Measurements from ENCODE around the gene CCDC185.

The CCDC185 gene

DNA sequence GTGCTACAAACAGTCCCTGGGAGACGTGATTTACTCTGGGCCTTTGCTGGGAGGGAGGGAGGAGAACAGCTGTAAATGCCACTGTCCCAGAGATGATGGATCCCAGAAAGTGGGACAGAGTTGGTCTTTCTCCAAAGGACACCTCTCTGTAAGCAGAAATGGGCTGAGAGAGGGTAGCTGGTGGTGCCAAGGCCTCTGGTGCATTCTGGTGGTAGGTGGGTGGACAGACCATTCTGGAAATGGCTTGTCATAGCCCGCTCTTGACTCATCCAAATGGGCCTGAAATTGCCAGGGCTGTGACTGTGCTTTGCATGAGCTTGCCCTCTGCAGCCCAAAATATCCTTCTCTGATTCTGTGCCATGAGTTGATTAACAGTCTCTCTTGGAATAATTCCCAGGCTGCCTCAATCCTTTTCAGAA lies 36.1 kb downstream of the CCDC185 start:
- no peak for DNase-seq (ENCODE audit: extremely low read depth in 1 of 2, low read depth in 1 of 2)

DNA sequence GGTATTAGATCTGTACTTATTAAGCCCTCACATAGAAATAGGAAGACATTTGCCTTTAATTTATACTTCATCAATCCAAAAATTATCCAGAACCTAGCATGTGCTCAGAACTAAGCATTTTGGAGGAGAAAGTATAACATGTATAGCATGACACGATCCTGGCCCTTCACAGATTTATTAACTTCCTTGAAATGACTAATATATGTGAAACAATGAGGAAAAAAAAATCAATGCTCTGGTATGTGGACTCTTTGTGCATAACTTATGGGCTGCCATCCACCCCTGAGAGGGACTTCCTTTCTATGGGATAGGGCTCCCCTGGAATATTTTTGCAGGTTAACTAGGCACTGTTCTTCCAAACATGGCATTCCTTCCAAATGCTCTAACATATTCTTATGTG lies 36.6 kb downstream of the CCDC185 start:
- DNase-seq (ENCODE audit: extremely low read depth in 1 of 2, low read depth in 1 of 2) = no peak

DNA sequence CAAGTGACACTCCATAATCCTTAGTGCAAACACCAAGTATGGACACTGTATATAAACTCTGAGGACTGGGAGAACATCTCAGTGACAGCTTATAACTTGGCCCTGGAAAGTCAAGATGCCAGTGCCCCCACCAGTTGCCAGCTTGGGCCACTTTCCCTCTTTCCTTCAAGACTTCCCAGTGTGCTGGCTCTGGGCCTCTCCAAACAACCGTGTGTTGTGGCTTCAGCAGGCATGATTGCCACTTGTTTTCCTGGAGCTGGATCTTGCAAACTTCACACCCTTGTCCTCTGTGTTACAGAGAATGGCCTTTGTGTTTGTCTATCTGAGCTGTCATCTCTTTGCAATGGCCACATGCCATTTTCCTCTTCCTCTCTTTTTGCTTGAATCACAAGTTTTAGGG lies 37.0 kb downstream of the CCDC185 start:
- DNase-seq (ENCODE audit: extremely low read depth in 1 of 2, low read depth in 1 of 2) = no peak

DNA sequence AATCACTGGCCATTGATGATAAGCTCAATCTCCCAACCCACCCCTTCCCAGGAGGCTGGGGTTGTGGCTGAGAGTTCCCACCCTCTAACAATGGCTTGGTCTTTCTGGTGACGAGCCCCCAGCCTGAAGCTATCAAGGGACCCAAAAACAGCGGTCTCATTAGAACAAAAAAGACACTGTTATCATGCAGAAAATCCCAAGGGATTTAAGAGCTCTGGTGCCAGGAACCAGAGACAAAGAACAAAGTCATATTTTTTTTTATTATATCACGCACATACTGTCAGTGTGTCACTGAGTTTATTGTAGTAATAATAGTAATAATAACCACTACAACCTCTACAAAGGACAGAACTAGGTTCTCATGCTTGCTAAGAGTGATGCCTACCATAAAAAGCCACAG lies 43.9 kb downstream of the CCDC185 start:
- no peak for DNase-seq (ENCODE audit: extremely low read depth in 1 of 2, low read depth in 1 of 2)

DNA sequence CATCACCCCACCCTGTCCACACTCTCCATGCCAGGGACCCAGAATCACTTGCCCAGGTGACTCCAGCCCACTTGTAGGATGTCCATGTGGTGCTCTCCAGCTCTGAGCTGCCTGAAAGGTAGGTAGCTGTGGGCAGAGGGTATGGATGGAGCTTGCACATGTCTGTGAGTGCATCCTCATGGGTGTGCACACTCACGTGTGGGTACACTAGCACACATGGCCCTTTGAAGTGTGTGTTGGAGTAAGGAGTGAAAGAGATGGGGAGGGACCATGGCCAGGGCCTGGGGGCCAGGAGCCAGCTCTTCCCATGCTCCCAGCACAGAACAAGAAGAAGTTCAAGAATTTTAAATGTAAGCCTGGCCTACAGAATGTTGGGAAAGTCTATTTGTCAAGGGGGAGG lies 50.2 kb downstream of the CCDC185 start:
- no peak for DNase-seq (ENCODE audit: extremely low read depth in 1 of 2, low read depth in 1 of 2)

DNA sequence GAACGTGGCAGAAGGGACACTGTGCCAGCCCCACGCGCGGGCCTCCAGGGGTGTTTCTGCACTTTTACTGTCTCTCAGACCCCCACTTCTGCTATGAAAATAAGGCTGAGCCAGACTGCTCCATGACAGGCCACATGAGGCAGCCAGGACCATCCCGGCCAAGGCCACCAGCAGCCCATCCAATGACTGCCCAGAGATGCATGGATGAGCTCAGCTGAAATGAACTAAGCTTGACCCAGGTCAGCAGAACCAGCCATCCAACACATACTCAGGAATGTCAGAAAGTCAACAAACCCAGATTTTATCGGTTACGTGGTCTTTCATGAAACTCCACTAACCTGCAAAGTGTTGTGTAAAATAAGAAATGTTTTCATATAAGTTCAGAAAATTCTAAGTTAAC lies 51.2 kb downstream of the CCDC185 start:
- no peak for DNase-seq (ENCODE audit: extremely low read depth in 1 of 2, low read depth in 1 of 2)
